GM10266 (cell line): ENCODE results near the gene BCAR3.

Experiments
- DNase-seq: peaks from one replicate; pipeline ENCODE4 v3.0.0; 2012; ENCODE audit errors: extremely low spot score
- CTCF ChIP-seq: IDR thresholded peaks from 2 replicates; pipeline ENCODE4 v1.5.1; 2012; ENCODE audit warnings: mild to moderate bottlenecking, low read depth; ENCODE audit not compliant: control insufficient read depth, insufficient read depth; ENCODE audit errors: missing control alignments

The BCAR3 gene

GRCh38 chr1:93533677-93534076 lies 148.0 kb downstream of the BCAR3 start:
- no peak for TF ChIP-seq CTCF
- no peak for DNase-seq

GRCh38 chr1:93532780-93533378 lies 148.8 kb downstream of the BCAR3 start:
- DNase-seq = no peak
- TF ChIP-seq CTCF = no peak

- DNase-seq = no peak
- no peak for TF ChIP-seq CTCF
Measured at GRCh38 chr1:93531193-93531592, 150.4 kb downstream of the BCAR3 start.

- no peak for DNase-seq
- TF ChIP-seq CTCF = no peak
Measured at GRCh38 chr1:93528412-93528811, 153.2 kb downstream of the BCAR3 start.

- no peak for TF ChIP-seq CTCF
- no peak for DNase-seq
Measured at GRCh38 chr1:93526431-93526830, 155.2 kb downstream of the BCAR3 start.

GRCh38 chr1:93525431-93525830 lies 156.2 kb downstream of the BCAR3 start:
- DNase-seq = no peak
- TF ChIP-seq CTCF = no peak

- DNase-seq = no peak
- TF ChIP-seq CTCF = no peak
Measured at GRCh38 chr1:93522721-93523120, 158.9 kb downstream of the BCAR3 start.
